HepG2 (cell line): ENCODE results near the gene IL1RAP. TPM values are rescaled to one million over a fixed set of nuclear protein-coding genes. Genes with fewer than 3 reads are reported as not detected.

ENCODE experiments used
- ATAC-seq: fragments of 200-7000 bp; cut with Tn5 transposase; 3 replicates; pipeline ENCODE4 v1.9.1; 2020; ENCODE audit warnings: mild to moderate bottlenecking, moderate library complexity
- BruUV-seq: library from RNA; stranded (reverse); fragments of 400-500 nt; replicated peaks from 2 replicates; lab custom pipeline; 2021; lab: Mats Ljungman, UMichigan
- CTCF ChIA-PET: fragments of 300-600 bp; formaldehyde crosslinking; extraction: SDS; loops from one replicate; lab custom pipeline; 2021; ENCODE audit warnings: low total read pairs, inconsistent platforms, low intra/inter-chr PET ratio; lab: Yijun Ruan, JAX
- POLR2A ChIA-PET: fragments of 350-600 bp; sonication (Branson Sonifier 250); formaldehyde crosslinking; loops from one replicate; lab custom pipeline; 2020; ENCODE audit warnings: antibody characterized with exemption, inconsistent platforms; lab: Yijun Ruan, JAX
- DNase-seq: peaks from one replicate; pipeline ENCODE4 v3.0.0-alpha.2; 2015; ENCODE audit warnings: low spot score
- FAIRE-seq: peaks from 3 replicates; lab custom pipeline; 2011; peaks lifted over from hg19 to GRCh38; lab: Jason Lieb, UNC
- H2AFZ ChIP-seq: one replicate; pipeline ENCODE4 v1.6.1; 2011; ENCODE audit warnings: low read length, inconsistent platforms
- H3K27ac ChIP-seq: fragments of 300-600 bp; 3 replicates; pipeline ENCODE4 v1.8.0; 2011; ENCODE audit warnings: mixed run types, mild to moderate bottlenecking, mixed read lengths, low read length, inconsistent platforms; ENCODE audit not compliant: insufficient read depth; ENCODE audit errors: extremely low read length
- H3K27me3 ChIP-seq, 2 experiments: fragments of 200-600 bp in 1 of 2; 2 replicates in 1 of 2; 3 replicates in 1 of 2; pipeline versions ENCODE4 v1.6.0 to v1.8.0; 2011; ENCODE audit warnings: low read length in 2 of 2, mild to moderate bottlenecking in 2 of 2, moderate library complexity in 2 of 2, inconsistent platforms in 1 of 2; ENCODE audit not compliant: insufficient read depth in 2 of 2, control insufficient read depth in 1 of 2
- H3K36me3 ChIP-seq, 2 experiments: fragments of 200-600 bp in 1 of 2; replicated peaks in 1 of 2; 2 replicates in 1 of 2; 3 replicates in 1 of 2; pipeline versions ENCODE4 v1.5.1 to v1.8.0; 2011; ENCODE audit warnings: low read length in 2 of 2, inconsistent platforms in 1 of 2; ENCODE audit not compliant: insufficient read depth in 2 of 2, control insufficient read depth in 1 of 2
- H3K4me1 ChIP-seq: 2 replicates; pipeline ENCODE4 v1.5.1; 2012; ENCODE audit warnings: low read length, inconsistent platforms; ENCODE audit not compliant: insufficient read depth
- H3K4me2 ChIP-seq: 2 replicates; pipeline ENCODE4 v1.6.0; 2011; ENCODE audit warnings: low read depth, low read length, inconsistent platforms
- H3K4me3 ChIP-seq, 3 experiments: fragments of 200-600 bp in 1 of 3; sonication (generic), shearing (Covaris generic) in 1 of 3; replicated peaks in 1 of 3; 2 replicates each; pipeline ENCODE4 v1.5.1; 2011 to 2016; ENCODE audit warnings: low read length in 3 of 3, inconsistent platforms in 2 of 3, low read depth in 2 of 3, mild to moderate bottlenecking in 2 of 3, control low read depth in 1 of 3, mixed read lengths in 1 of 3; ENCODE audit not compliant: insufficient read depth in 1 of 3
- H3K79me2 ChIP-seq: one replicate; pipeline ENCODE4 v1.6.1; 2011; ENCODE audit warnings: low read length, inconsistent platforms; ENCODE audit not compliant: insufficient read depth
- H3K9ac ChIP-seq: 2 replicates; pipeline ENCODE4 v1.6.0; 2011; ENCODE audit warnings: mild to moderate bottlenecking, low read depth, low read length, inconsistent platforms; ENCODE audit not compliant: insufficient read depth
- H3K9me3 ChIP-seq: 2 replicates; pipeline ENCODE4 v1.5.1; 2012; ENCODE audit warnings: mild to moderate bottlenecking, low read length
- H4K20me1 ChIP-seq: 2 replicates; pipeline ENCODE4 v1.6.0; 2011; ENCODE audit warnings: inconsistent platforms, mild to moderate bottlenecking, low read length, moderate library complexity; ENCODE audit not compliant: insufficient read depth
- CEBPB ChIP-seq: IDR thresholded peaks from 2 replicates; pipeline ENCODE4 v1.6.1; 2011; ENCODE audit warnings: low read depth, low read length, improper control_type of control experiment, borderline replicate concordance
- FOXM1 ChIP-seq: sonication (generic); formaldehyde crosslinking; IDR thresholded peaks from 2 replicates; pipeline ENCODE4 v1.5.0; 2020; ENCODE audit warnings: missing genetic modification reagents
- HOXA9 ChIP-seq: sonication (generic); formaldehyde crosslinking; IDR thresholded peaks from 2 replicates; pipeline ENCODE4 v1.8.1; 2022; ENCODE audit warnings: missing genetic modification reagents, mild to moderate bottlenecking, moderate library complexity, borderline replicate concordance
- KMT2A ChIP-seq: sonication (generic); formaldehyde crosslinking; IDR thresholded peaks from 2 replicates; pipeline ENCODE4 v1.4.0; 2020; ENCODE audit warnings: missing genetic modification reagents
- MAFG ChIP-seq: sonication (generic); formaldehyde crosslinking; IDR thresholded peaks from 2 replicates; pipeline ENCODE4 v1.5.1; 2020; ENCODE audit warnings: mild to moderate bottlenecking, missing genetic modification reagents
- MEIS2 ChIP-seq: sonication (generic); formaldehyde crosslinking; IDR thresholded peaks from 2 replicates; pipeline ENCODE4 v1.9.0; 2021; ENCODE audit warnings: mild to moderate bottlenecking, missing genetic modification reagents
- PAX8 ChIP-seq: sonication (generic); formaldehyde crosslinking; IDR thresholded peaks from 2 replicates; pipeline ENCODE4 v1.8.0; 2022; ENCODE audit warnings: mild to moderate bottlenecking, missing genetic modification reagents, borderline replicate concordance
- ZC3H13 ChIP-seq: sonication (generic); formaldehyde crosslinking; IDR thresholded peaks from 2 replicates; pipeline ENCODE4 v1.8.1; 2023; ENCODE audit warnings: mild to moderate bottlenecking, missing genetic modification reagents, moderate library complexity
- ZFP82 ChIP-seq: sonication (generic); formaldehyde crosslinking; IDR thresholded peaks from 2 replicates; pipeline ENCODE4 v1.5.1; 2020; ENCODE audit warnings: mild to moderate bottlenecking, missing genetic modification reagents, borderline replicate concordance
- ZNF256 ChIP-seq: sonication (generic); formaldehyde crosslinking; conservative IDR thresholded peaks from 2 replicates; pipeline ENCODE4 v1.4.0; 2020; ENCODE audit warnings: missing genetic modification reagents
- ZNF282 ChIP-seq: fragments of 450-650 bp; IDR thresholded peaks from 2 replicates; pipeline ENCODE4 v1.6.1; 2018; ENCODE audit not compliant: partially characterized antibody
- ZNF367 ChIP-seq: sonication (generic); formaldehyde crosslinking; IDR thresholded peaks from 2 replicates; pipeline ENCODE4 v1.4.0; 2020; ENCODE audit warnings: missing genetic modification reagents, borderline replicate concordance
- ZNF543 ChIP-seq: sonication (generic); formaldehyde crosslinking; IDR thresholded peaks from 2 replicates; pipeline ENCODE4 v1.4.0; 2020; ENCODE audit warnings: mild to moderate bottlenecking, missing genetic modification reagents
- ZNF724P ChIP-seq: sonication (generic); formaldehyde crosslinking; IDR thresholded peaks from 2 replicates; pipeline ENCODE4 v1.8.0; 2022; ENCODE audit warnings: missing genetic modification reagents, borderline replicate concordance
- in situ Hi-C: cut with HindIII; loops from 2 replicates; pipeline ENCODE4 v1.10.0; 2017; ENCODE audit warnings: low pct_unique_long_range_greater_than_20kb; ENCODE audit not compliant: extremely low pct_ligation_motif_present
- intact Hi-C: fragments of 100-400 bp; cut with micrococcal nuclease; formaldehyde crosslinking; loops from one replicate; pipeline ENCODE4 v1.10.0; 2022; ENCODE audit not compliant: unreplicated experiment
- polyA plus RNA-seq, 8 experiments: library from polyadenylated mRNA; depleted of rRNA in 3 of 8; stranded (reverse) in 7 of 8; unstranded in 1 of 8; fragments of >200 nt; fragmentation: Illumina TruSeq in 4 of 8; extraction: Trizol in 4 of 8; gene quantifications; 2 replicates each; pipeline versions ENCODE4 v1.2.1 to v1.2.3, GENCODE V29; 2011 to 2016; ENCODE audit warnings: low read depth in 4 of 8, missing spikeins in 1 of 8, mixed read lengths in 1 of 8; ENCODE audit not compliant: insufficient read depth in 1 of 8
- total RNA-seq, 5 experiments: library from RNA; depleted of rRNA; stranded (reverse); fragments of >200 nt; fragmentation: Illumina TruSeq; extraction: Trizol; gene quantifications; 2 replicates each; pipeline ENCODE4 v1.2.3, GENCODE V29; 2016; ENCODE audit warnings: low read depth in 1 of 5
- TF ChIP-seq, protein P1 (sequence below): sonication (generic); formaldehyde crosslinking; IDR thresholded peaks from 2 replicates; pipeline ENCODE4 v1.5.1; 2020; ENCODE audit warnings: missing genetic modification reagents, mild to moderate bottlenecking, borderline replicate concordance
- TF ChIP-seq, protein P2 (sequence below): conservative IDR thresholded peaks from 2 replicates; pipeline ENCODE4 v1.6.1; 2018; ENCODE audit warnings: missing genetic modification reagents
- TF ChIP-seq, protein P3 (sequence below): IDR thresholded peaks from 2 replicates; pipeline ENCODE4 v1.6.1; 2016; ENCODE audit warnings: low read depth, control low read depth

The IL1RAP gene
- total and polyA plus RNA-seq, 2 of the 13 experiments (the other 11 are each of a cell fraction or from before 2014, with no cell fraction given) = 18.3 to 54.9 TPM

DNA sequence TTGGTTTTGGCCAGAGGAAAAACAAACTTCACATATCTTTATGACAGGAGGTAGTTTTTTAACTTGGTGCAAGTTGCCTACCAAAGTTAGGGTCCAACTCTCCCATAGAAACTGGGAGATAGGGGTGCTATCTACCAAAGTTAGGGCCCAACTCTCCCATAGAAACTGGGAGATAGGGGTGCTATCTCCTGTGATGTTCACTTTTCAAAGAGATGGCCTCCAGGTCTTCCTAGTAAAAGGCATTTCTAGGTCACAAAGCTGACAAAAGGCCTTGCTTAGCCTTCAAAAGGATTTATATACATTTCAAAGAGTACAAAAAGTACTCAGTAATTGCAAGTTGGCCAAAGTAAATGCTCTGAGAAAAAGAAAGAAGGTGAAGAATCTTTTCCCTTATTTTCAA lies 27.1 kb downstream of the IL1RAP start:
- Histone ChIP-seq H3K9ac (no peak overlapping the region), H3K27ac (peak overlapping the region; percentile 23), H4K20me1 (no peaks in the 10 kb centered on the region), H3K4me3 (no peak overlapping the region), H3K79me2 (peaks cover 77% of the 10 kb centered on the region), H3K9me3 (no peaks in the 10 kb centered on the region), H3K4me1 (peaks cover 78% of the 10 kb centered on the region), H3K27me3 (no peaks in the 10 kb centered on the region), H3K4me2 (no peak overlapping the region), H2AFZ (no peak overlapping the region), H3K36me3 (no peaks in the 10 kb centered on the region; a peak in 2 of 5 replicates)
- DNase-seq = no peak
- in situ Hi-C loops = no loop called here
- no TSS peak for BruUV-seq
- intact Hi-C loops = loop anchor here (10.0 kb wide), 1 partner anchor 206 kb away; no protein-coding TSS in a partner anchor
- FAIRE-seq = no peak
- no peak for TF ChIP-seq ZC3H13 (CRISPR knock-in tag)
- TF ChIP-seq HOXA9 (CRISPR knock-in tag) = no peak
- TF ChIP-seq KMT2A (CRISPR knock-in tag) = no peak
- TF ChIP-seq ZNF724P (CRISPR knock-in tag) = no peak
- TF ChIP-seq MEIS2 (CRISPR knock-in tag) = no peak
- no peak for TF ChIP-seq ZNF543 (CRISPR knock-in tag)
- no peak for TF ChIP-seq ZFP82 (CRISPR knock-in tag)
- TF ChIP-seq MAFG (CRISPR knock-in tag) = no peak
- TF ChIP-seq CEBPB = no peak
- TF ChIP-seq, protein P1, sequence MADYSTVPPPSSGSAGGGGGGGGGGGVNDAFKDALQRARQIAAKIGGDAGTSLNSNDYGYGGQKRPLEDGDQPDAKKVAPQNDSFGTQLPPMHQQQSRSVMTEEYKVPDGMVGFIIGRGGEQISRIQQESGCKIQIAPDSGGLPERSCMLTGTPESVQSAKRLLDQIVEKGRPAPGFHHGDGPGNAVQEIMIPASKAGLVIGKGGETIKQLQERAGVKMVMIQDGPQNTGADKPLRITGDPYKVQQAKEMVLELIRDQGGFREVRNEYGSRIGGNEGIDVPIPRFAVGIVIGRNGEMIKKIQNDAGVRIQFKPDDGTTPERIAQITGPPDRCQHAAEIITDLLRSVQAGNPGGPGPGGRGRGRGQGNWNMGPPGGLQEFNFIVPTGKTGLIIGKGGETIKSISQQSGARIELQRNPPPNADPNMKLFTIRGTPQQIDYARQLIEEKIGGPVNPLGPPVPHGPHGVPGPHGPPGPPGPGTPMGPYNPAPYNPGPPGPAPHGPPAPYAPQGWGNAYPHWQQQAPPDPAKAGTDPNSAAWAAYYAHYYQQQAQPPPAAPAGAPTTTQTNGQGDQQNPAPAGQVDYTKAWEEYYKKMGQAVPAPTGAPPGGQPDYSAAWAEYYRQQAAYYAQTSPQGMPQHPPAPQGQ (CRISPR knock-in tag) = no peak
- no peak for TF ChIP-seq ZNF256 (CRISPR knock-in tag)
- TF ChIP-seq, protein P2, sequence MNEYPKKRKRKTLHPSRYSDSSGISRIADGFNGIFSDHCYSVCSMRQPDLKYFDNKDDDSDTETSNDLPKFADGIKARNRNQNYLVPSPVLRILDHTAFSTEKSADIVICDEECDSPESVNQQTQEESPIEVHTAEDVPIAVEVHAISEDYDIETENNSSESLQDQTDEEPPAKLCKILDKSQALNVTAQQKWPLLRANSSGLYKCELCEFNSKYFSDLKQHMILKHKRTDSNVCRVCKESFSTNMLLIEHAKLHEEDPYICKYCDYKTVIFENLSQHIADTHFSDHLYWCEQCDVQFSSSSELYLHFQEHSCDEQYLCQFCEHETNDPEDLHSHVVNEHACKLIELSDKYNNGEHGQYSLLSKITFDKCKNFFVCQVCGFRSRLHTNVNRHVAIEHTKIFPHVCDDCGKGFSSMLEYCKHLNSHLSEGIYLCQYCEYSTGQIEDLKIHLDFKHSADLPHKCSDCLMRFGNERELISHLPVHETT (CRISPR knock-in tag) = no peak
- TF ChIP-seq ZNF367 (CRISPR knock-in tag) = no peak
- TF ChIP-seq PAX8 (CRISPR knock-in tag) = no peak
- no peak for TF ChIP-seq ZNF282
- TF ChIP-seq, protein P3, sequence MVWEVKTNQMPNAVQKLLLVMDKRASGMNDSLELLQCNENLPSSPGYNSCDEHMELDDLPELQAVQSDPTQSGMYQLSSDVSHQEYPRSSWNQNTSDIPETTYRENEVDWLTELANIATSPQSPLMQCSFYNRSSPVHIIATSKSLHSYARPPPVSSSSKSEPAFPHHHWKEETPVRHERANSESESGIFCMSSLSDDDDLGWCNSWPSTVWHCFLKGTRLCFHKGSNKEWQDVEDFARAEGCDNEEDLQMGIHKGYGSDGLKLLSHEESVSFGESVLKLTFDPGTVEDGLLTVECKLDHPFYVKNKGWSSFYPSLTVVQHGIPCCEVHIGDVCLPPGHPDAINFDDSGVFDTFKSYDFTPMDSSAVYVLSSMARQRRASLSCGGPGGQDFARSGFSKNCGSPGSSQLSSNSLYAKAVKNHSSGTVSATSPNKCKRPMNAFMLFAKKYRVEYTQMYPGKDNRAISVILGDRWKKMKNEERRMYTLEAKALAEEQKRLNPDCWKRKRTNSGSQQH = no peak
- no peak for TF ChIP-seq FOXM1 (CRISPR knock-in tag)
- CTCF ChIA-PET = no interaction called here
- ATAC-seq = no peak
- POLR2A ChIA-PET = no interaction called here
